ENCODE data around the gene TECPR2.
A peak's percentile ranks its signal among the peaks of the same experiment; 100 is the strongest.

TECPR2 gene, protein sequence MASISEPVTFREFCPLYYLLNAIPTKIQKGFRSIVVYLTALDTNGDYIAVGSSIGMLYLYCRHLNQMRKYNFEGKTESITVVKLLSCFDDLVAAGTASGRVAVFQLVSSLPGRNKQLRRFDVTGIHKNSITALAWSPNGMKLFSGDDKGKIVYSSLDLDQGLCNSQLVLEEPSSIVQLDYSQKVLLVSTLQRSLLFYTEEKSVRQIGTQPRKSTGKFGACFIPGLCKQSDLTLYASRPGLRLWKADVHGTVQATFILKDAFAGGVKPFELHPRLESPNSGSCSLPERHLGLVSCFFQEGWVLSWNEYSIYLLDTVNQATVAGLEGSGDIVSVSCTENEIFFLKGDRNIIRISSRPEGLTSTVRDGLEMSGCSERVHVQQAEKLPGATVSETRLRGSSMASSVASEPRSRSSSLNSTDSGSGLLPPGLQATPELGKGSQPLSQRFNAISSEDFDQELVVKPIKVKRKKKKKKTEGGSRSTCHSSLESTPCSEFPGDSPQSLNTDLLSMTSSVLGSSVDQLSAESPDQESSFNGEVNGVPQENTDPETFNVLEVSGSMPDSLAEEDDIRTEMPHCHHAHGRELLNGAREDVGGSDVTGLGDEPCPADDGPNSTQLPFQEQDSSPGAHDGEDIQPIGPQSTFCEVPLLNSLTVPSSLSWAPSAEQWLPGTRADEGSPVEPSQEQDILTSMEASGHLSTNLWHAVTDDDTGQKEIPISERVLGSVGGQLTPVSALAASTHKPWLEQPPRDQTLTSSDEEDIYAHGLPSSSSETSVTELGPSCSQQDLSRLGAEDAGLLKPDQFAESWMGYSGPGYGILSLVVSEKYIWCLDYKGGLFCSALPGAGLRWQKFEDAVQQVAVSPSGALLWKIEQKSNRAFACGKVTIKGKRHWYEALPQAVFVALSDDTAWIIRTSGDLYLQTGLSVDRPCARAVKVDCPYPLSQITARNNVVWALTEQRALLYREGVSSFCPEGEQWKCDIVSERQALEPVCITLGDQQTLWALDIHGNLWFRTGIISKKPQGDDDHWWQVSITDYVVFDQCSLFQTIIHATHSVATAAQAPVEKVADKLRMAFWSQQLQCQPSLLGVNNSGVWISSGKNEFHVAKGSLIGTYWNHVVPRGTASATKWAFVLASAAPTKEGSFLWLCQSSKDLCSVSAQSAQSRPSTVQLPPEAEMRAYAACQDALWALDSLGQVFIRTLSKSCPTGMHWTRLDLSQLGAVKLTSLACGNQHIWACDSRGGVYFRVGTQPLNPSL (N-terminal part only)

DNA sequence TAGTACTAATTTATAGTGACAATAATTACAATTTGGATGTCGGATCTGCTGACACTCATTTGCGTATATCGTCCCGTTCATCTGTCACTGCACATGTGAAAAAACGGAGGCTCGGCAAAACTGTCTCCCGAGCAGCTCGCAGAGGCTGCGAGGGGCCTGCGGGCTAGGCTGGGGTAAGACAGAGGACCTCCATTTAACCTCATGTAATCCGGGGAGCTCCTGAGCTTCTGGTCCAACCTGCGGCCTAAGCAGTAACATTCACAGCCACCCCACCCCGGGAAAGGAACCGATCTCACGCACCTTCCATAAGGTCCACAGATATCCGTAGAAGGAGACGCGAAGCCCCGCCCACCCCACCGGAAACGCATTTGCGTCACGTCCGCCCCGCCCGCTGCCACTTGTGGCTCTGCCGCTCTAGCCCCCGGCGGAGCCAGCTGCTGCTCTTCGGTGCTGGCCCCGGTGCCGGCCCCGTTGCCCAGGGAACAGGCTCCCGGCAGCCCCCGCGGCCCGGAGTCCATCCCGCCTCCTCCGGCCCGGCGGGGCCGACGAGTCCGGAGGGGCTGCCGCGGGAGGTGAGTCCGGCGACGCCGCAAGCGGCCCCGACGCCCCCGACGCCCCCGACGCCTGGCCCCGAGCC is at the start of gene TECPR2, which contains the start of gene CINP:
TSS of gene TECPR2 (plus strand) at position 397 of the 637 bp plus-strand sequence. CDS start 13,781 bp downstream, outside the sequence.
TSS of gene CINP (minus strand) at position 346 of the 637 bp plus-strand sequence. CDS start at position 307, 39 bp downstream.
- H3K36me3 Mint-ChIP-seq (ENCODE audit: insufficient read depth), result peaks cover 15% of the 10 kb centered on the region
- peak within 1 kb of the TSS; percentile 88 for H3K27ac Mint-ChIP-seq (ENCODE audit: low read depth)
- H3K9me3 Mint-ChIP-seq, result no peaks in the 10 kb centered on the region
- peaks cover 30% of the 10 kb centered on the region for H3K4me1 Mint-ChIP-seq
- DNase-seq (ENCODE audit: low spot score in 2 of 2), result peak; percentile 86 to 91
- H3K27me3 Mint-ChIP-seq, result no peaks in the 10 kb centered on the region
- peak; percentile 91 for ATAC-seq (replicated peaks; ENCODE audit: extremely low read depth, poor library complexity, severe bottlenecking)
- no peak within 1 kb of the TSS for H3K4me3 Mint-ChIP-seq

DNA sequence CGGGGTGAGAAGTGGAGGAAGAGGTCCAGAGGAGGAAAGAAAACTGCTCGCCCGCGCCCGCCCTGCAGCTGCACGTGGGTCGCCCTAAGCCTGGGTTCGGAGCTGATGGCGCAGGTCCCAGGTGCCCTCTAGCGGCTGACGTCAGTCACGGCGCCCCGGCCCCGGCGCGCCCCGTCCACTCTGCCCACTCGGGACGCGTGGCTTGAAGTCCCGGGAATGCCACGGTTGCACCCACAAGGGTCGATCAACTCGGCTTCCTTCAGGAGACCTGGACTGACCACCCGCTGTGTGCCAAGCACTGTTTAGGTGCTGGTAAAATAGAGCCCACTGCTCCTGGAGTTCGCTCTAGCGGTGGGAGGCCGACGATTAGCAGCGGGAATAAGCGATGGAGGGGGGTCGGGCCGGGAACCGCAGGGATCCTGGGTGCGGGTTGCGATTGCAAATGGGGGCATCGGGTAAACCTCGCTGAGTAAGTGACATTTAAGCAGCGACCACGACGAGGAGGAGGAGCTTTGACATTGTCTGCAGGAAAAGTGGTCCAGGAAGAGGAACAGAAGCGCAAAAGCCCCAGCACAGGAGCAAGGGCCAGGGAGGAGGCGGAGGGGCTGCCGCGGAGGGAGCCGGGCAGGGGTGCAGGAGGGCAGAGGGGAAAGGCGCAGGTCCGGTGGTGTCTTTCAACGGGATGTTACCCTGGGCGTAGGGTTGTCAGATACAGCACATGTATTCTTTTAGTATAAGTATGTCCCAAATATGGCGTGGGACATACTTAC is 48.3 kb upstream of the TECPR2 start:
- ATAC-seq (replicated peaks; ENCODE audit: extremely low read depth, poor library complexity, severe bottlenecking), result peak; percentile 65
- H3K36me3 Mint-ChIP-seq (ENCODE audit: insufficient read depth), result peaks cover 32% of the 10 kb centered on the region
- H3K9me3 Mint-ChIP-seq, result no peaks in the 10 kb centered on the region
- peak overlapping the region; percentile 80 for H3K4me3 Mint-ChIP-seq
- H3K4me1 Mint-ChIP-seq, result peaks cover 38% of the 10 kb centered on the region
- H3K27ac Mint-ChIP-seq (ENCODE audit: low read depth), result peak overlapping the region; percentile 89
- DNase-seq (ENCODE audit: low spot score in 2 of 2), result peak; percentile 65 to 77
- no peaks in the 10 kb centered on the region for H3K27me3 Mint-ChIP-seq

DNA sequence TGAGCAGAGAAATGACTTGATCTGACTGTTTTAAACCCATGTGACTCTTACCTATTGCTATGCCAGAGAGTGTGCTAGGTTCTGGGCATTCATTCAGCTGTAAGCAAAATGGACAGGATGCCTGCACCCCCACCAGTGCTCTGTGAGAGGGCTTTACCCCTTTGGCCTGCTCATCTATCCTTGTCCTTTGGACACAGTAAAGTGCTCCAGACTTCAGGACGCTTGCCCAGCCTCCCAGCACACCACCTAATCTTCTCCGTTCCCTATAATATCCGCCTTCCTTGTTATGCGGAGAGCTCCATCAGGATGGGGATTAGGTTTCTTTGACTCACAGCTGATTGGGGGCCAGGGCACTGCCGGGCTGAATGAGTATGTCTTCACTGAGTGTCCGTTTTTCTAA is 47.6 kb upstream of the TECPR2 start:
- Mint-ChIP-seq H3K36me3 (ENCODE audit: insufficient read depth) (peaks cover 36% of the 10 kb centered on the region), H3K27me3 (no peaks in the 10 kb centered on the region), H3K27ac (ENCODE audit: low read depth) (no peak overlapping the region), H3K4me3 (peak overlapping the region; percentile 80), H3K4me1 (peaks cover 40% of the 10 kb centered on the region), H3K9me3 (no peaks in the 10 kb centered on the region)
- no peak for DNase-seq (ENCODE audit: low spot score in 2 of 2)
- no peak for ATAC-seq (replicated peaks; ENCODE audit: extremely low read depth, poor library complexity, severe bottlenecking)

DNA sequence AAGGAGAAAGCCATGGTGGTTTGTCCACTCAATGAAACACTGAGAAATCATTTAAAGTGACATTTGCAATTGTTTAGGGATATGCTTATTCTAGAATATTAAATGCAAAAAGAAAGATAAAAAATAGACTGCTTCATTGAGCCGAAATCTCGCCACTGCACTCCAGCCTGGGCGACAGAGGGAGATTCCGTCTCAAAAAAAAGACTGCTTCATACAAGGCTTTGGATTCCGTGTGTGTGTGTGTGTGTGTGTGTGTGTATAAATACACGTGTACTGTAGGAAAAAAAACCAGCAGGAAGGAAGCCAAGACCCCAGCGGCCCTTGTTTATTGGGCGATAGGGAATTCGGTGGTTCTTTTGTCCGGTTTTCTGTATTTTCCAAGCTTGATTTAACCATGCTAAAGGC is 46.4 kb upstream of the TECPR2 start:
- H3K9me3 Mint-ChIP-seq, result no peaks in the 10 kb centered on the region
- peaks cover 37% of the 10 kb centered on the region for H3K36me3 Mint-ChIP-seq (ENCODE audit: insufficient read depth)
- H3K4me3 Mint-ChIP-seq, result peak overlapping the region; percentile 92
- H3K27me3 Mint-ChIP-seq, result no peaks in the 10 kb centered on the region
- DNase-seq (ENCODE audit: low spot score in 2 of 2), result no peak
- H3K27ac Mint-ChIP-seq (ENCODE audit: low read depth), result peak overlapping the region; percentile 100
- no peak for ATAC-seq (replicated peaks; ENCODE audit: extremely low read depth, poor library complexity, severe bottlenecking)
- H3K4me1 Mint-ChIP-seq, result peaks cover 41% of the 10 kb centered on the region

DNA sequence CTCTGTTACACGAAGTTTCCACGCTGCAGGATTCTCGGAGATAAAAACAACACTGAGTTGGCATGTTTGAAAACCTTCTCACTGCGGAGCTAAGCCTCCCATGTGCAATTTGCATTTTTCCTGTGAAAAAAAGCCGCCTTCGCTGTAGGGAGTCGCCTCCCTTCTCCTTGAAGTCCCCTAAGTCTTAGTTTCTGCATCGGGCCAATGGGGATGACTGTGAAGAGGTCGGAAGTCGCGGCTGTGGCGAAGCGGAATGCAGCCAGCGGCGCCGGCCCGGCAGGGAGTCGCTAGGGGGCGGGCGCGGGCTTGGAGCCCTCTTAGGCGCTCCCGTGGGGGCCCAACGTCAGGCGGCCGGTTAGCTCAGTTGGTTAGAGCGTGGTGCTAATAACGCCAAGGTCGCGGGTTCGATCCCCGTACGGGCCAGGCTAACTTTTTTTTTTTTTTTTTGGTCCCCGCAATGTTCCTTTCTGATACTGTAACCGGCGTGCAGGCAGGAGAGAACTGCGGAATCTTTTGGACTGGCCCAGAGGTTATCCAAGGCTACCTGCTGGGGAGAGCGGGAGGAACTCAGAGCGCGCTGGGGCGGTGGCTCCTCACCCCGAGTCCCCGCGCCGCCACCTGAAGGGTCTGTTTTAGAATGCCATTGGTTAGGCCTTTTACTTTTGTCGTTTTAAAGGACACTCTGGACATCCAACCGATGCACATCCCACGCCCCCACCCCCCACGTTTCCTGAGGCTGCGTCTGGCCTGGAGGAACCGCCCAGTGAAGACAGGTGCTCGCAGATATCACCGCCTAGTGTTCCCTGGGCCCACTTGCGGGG is 45.8 kb upstream of the TECPR2 start:
- Mint-ChIP-seq H3K4me3 (peak overlapping the region; percentile 92), H3K36me3 (ENCODE audit: insufficient read depth) (peaks cover 37% of the 10 kb centered on the region), H3K9me3 (no peaks in the 10 kb centered on the region), H3K27me3 (no peaks in the 10 kb centered on the region), H3K27ac (ENCODE audit: low read depth) (peak overlapping the region; percentile 100), H3K4me1 (peaks cover 45% of the 10 kb centered on the region)
- peak; percentile 91 to 99 for DNase-seq (ENCODE audit: low spot score in 2 of 2)
- peak; percentile 59 for ATAC-seq (replicated peaks; ENCODE audit: extremely low read depth, poor library complexity, severe bottlenecking)

DNA sequence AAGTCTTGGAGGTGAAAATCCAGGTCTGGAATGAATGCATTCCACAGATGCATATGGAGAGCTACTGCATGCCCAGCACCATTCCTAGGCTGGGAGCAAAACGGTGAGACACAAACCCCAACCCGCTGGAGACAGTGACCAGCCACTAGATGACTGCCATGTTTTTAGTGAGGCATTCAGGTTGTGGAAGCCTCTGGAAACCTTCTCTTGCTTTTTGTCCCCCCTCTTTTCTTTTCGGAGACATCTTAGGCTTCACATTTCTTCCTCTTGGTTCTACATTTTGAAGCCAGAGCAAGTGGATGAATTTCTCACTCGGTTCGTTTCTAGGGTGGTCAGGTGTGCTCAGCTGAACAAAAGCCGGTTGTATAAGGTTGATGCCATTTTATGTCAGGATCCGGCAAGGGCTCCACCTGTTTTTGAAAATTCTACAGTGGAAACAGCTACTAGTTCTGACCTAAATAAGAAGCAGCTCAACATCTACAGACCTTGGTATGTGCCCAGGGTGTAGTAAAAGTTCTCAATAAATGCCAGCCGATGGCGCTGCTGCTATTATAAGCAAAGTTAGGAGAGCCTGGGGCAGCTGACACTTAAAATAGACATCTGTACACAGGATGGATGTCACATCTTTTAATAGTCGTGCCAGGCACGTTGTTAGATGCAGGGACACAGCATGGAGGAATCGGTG is 45.0 kb upstream of the TECPR2 start:
- Mint-ChIP-seq H3K4me3 (peak overlapping the region; percentile 92), H3K9me3 (no peaks in the 10 kb centered on the region), H3K4me1 (peaks cover 45% of the 10 kb centered on the region), H3K27ac (ENCODE audit: low read depth) (peak overlapping the region; percentile 100), H3K36me3 (ENCODE audit: insufficient read depth) (peaks cover 37% of the 10 kb centered on the region), H3K27me3 (no peaks in the 10 kb centered on the region)
- ATAC-seq (replicated peaks; ENCODE audit: extremely low read depth, poor library complexity, severe bottlenecking), result no peak
- no peak for DNase-seq (ENCODE audit: low spot score in 2 of 2)

DNA sequence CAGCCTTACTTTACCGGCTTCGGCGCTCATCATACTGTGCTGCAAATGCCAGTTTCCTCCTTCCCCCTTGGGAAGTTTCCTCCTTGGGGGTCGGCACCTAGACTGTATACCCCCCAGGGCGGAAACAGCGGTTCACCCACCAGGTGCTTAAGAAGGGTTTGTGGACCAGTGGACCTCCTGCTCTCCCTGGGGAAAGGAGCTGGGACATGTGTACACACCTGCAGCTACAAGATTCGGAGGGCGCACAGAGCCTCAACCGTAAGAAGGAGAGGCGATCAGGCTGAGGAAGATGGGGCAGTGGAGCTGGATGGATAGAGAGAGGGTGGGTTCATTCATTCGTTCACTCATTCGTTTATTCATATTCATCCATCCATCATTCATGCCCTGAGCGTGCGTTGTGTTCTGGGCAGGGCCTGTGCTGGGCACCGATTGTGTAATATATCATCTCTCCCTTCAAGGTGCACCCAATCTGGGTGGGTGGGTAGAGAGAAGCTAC is 43.9 kb upstream of the TECPR2 start:
- H3K4me1 Mint-ChIP-seq, result peaks cover 42% of the 10 kb centered on the region
- peak overlapping the region; percentile 100 for H3K27ac Mint-ChIP-seq (ENCODE audit: low read depth)
- peaks cover 37% of the 10 kb centered on the region for H3K36me3 Mint-ChIP-seq (ENCODE audit: insufficient read depth)
- no peaks in the 10 kb centered on the region for H3K27me3 Mint-ChIP-seq
- DNase-seq (ENCODE audit: low spot score in 2 of 2) (no peak), ATAC-seq (replicated peaks; ENCODE audit: extremely low read depth, poor library complexity, severe bottlenecking) (no peak)
- peak overlapping the region; percentile 92 for H3K4me3 Mint-ChIP-seq
- no peaks in the 10 kb centered on the region for H3K9me3 Mint-ChIP-seq

DNA sequence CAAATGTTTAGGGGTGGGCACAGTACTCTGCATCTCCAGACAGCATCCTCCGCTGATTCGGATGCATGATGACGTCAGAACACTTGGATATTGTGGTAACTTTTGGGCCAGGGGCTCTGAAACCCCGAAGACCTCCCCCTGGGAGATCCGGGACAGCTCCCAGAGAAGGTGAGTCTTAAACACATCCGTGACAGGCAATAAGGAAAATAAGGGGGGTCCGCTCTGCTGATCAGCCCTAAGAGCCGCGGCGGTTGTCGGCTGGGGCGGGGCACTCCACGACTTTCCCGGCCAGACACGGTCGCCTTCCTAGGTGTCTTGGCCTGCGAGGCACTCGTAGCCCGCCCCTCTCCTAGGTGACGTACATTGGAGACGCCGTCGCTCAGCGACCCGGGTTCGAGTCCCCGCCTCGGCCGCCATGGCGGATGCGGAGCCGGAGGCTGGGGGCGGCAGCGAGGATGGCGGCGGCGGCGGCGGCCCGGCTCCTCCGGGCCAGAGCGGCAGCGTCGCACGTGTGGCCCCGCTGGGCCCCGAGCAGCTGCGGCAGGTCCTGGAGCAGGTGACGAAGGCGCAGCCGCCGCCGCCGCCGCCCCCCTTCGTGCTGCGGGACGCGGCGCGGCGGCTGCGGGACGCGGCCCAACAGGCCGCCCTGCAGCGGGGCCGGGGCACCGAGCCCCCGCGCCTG is 43.2 kb upstream of the TECPR2 start, which contains the start of gene ZNF839:
TSS of gene ZNF839 (plus strand) at position 396 of the 682 bp plus-strand sequence. CDS start at position 416, 20 bp downstream.
- Mint-ChIP-seq H3K4me3 (peak within 1 kb of the TSS; percentile 92), H3K27ac (ENCODE audit: low read depth) (peak within 1 kb of the TSS; percentile 100), H3K27me3 (no peaks in the 10 kb centered on the region), H3K36me3 (ENCODE audit: insufficient read depth) (peaks cover 35% of the 10 kb centered on the region), H3K9me3 (no peaks in the 10 kb centered on the region), H3K4me1 (peaks cover 35% of the 10 kb centered on the region)
- peak; percentile 92 to 94 for DNase-seq (ENCODE audit: low spot score in 2 of 2)
- ATAC-seq (replicated peaks; ENCODE audit: extremely low read depth, poor library complexity, severe bottlenecking), result peak; percentile 72

DNA sequence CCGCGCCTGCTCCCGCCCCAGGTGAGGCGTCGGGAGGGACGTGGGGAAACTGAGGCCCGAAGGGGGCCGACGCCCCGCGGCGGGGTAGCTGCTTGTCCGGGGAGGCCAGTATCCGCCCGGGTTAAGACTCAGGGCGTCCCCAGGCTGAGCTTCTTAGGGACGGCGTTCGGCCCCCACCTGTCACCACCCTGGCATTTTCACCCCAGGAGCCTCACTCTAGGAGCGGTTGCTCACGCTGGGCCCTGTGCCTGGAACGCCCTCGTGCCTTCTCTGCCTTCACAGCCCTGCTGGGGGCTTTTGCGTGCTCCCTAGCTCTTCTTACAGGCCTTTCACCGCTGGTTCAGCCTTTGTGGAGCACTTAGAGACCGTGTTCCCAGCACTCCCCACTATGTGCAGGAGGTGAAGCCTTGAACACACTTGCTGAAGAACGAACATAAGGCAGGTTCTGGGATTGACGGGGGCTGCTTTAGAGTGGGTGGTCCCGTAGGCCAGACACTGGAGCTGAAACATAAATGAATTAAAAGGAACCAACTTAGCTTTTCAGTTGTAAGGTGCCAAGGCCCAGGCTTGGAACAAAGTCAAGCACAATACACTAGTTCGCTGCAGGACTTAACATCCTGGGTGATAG is 42.6 kb upstream of the TECPR2 start:
- H3K36me3 Mint-ChIP-seq (ENCODE audit: insufficient read depth), result peaks cover 35% of the 10 kb centered on the region
- H3K27ac Mint-ChIP-seq (ENCODE audit: low read depth), result peak overlapping the region; percentile 100
- H3K9me3 Mint-ChIP-seq, result no peaks in the 10 kb centered on the region
- no peaks in the 10 kb centered on the region for H3K27me3 Mint-ChIP-seq
- H3K4me1 Mint-ChIP-seq, result peaks cover 31% of the 10 kb centered on the region
- DNase-seq (ENCODE audit: low spot score in 2 of 2) (peak; percentile 31 to 44), ATAC-seq (replicated peaks; ENCODE audit: extremely low read depth, poor library complexity, severe bottlenecking) (peak; percentile 51)
- peak overlapping the region; percentile 92 for H3K4me3 Mint-ChIP-seq
